Measurements from ENCODE around the gene ANKHD1.
"Not testable (repeated sequence)": the region's sequence is repeated elsewhere in the genome, so short reads cannot be mapped to it uniquely, and the experiment has no call there.

The ANKHD1 gene

DNA sequence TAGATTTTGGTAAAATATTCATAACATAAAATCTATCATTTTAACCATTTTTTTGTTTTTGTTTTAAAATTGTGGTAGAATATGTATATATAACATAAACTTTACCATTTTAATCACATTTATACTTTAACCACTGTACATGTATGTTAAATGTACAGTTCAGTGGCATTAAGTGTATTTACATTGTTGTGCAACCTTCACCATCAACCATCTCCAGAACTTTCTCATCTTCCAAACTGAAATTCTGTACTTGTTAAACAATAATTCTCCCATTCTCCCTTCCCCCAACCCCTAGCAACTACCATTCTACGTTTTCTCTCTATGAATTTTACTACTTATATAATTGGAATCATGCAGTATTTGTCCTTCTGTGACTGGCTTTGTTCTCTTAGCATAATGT lies 11.6 kb downstream of the ANKHD1 start:
- Histone ChIP-seq H3K9ac (ENCODE audit: low read depth, low read length) (no peak overlapping the region), H3K4me1 (ENCODE audit: control insufficient read depth, insufficient read depth, low read length) (no peaks in the 10 kb centered on the region), H3K4me3 (ENCODE audit: low read length) (no peak overlapping the region), H3K27me3 (ENCODE audit: control insufficient read depth, insufficient read depth, low read length) (no peaks in the 10 kb centered on the region), H3K4me2 (ENCODE audit: low read length) (no peak overlapping the region), H3K36me3 (ENCODE audit: insufficient read depth, low read length) (no peaks in the 10 kb centered on the region), H3K9me3 (replicated peaks; ENCODE audit: low read length) (no peaks in the 10 kb centered on the region)

DNA sequence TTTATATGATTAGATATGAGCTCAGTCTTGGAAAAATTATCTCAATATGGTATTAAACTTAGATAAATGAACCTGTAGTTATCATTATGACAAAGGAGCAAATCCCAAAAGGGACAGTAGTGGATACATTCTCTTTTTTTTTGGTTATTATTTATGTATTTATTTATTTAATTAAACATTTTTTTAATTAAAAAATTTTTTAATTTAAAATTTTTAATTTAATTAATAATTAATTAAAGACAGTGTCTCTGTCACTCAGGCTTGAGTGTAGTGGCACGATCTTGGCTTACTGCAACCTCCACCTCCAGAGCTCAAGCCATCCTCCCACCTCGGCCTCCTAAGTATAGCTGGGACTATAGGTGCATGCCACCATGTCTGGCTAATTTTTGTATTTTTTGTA lies 15.6 kb downstream of the ANKHD1 start:
- H3K4me2 ChIP-seq (ENCODE audit: low read length): no peak overlapping the region

GRCh38 chr5:140418862-140419520 lies 17.4 kb downstream of the ANKHD1 start:
- H3K36me3 ChIP-seq (ENCODE audit: insufficient read depth, low read length): no peaks in the 10 kb centered on the region
- H3K9me3 ChIP-seq (replicated peaks; ENCODE audit: low read length): no peaks in the 10 kb centered on the region
- no peaks in the 10 kb centered on the region for H3K4me1 ChIP-seq (ENCODE audit: control insufficient read depth, insufficient read depth, low read length)
- no peak overlapping the region for H3K9ac ChIP-seq (ENCODE audit: low read depth, low read length)
- no peak overlapping the region for H3K4me3 ChIP-seq (ENCODE audit: low read length)
- no peaks in the 10 kb centered on the region for H3K27me3 ChIP-seq (ENCODE audit: control insufficient read depth, insufficient read depth, low read length)
- no peak overlapping the region for H3K4me2 ChIP-seq (ENCODE audit: low read length)

More for the DNA sequence above, 15.6 kb downstream of the ANKHD1 start:
- Histone ChIP-seq H3K27me3 (ENCODE audit: control insufficient read depth, insufficient read depth, low read length) (no peaks in the 10 kb centered on the region), H3K36me3 (ENCODE audit: insufficient read depth, low read length) (no peaks in the 10 kb centered on the region), H3K4me3 (ENCODE audit: low read length) (no peak overlapping the region), H3K9ac (ENCODE audit: low read depth, low read length) (no peak overlapping the region), H3K4me1 (ENCODE audit: control insufficient read depth, insufficient read depth, low read length) (no peaks in the 10 kb centered on the region), H3K9me3 (replicated peaks; ENCODE audit: low read length) (no peaks in the 10 kb centered on the region)

DNA sequence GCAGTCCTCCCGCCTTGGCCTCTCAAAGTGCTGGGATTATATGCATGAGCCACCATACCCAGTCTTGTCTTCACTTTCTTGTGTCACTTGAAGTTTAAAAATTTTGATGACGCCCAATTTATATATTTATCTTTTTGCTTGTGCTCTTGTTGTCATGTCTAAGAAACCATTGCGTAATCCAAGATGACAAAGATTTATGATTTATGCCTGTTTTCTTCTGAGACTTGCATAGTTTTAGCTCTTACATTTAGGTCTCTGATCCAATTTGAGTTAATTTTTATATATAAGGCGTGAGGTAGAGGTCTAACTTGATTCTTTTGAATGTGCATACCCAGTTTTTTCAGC lies 18.6 kb downstream of the ANKHD1 start:
- no peaks in the 10 kb centered on the region for H3K4me1 ChIP-seq (ENCODE audit: control insufficient read depth, insufficient read depth, low read length)
- no peaks in the 10 kb centered on the region for H3K9me3 ChIP-seq (replicated peaks; ENCODE audit: low read length)
- no peak overlapping the region for H3K4me3 ChIP-seq (ENCODE audit: low read length)
- no peaks in the 10 kb centered on the region for H3K36me3 ChIP-seq (ENCODE audit: insufficient read depth, low read length)
- H3K4me2 ChIP-seq (ENCODE audit: low read length): no peak overlapping the region
- no peaks in the 10 kb centered on the region for H3K27me3 ChIP-seq (ENCODE audit: control insufficient read depth, insufficient read depth, low read length)
- H3K9ac ChIP-seq (ENCODE audit: low read depth, low read length): no peak overlapping the region

- Histone ChIP-seq H3K9me3 (replicated peaks; ENCODE audit: low read length) (no peaks in the 10 kb centered on the region), H3K36me3 (ENCODE audit: insufficient read depth, low read length) (no peaks in the 10 kb centered on the region), H3K4me3 (ENCODE audit: low read length) (no peak overlapping the region), H3K4me2 (ENCODE audit: low read length) (no peak overlapping the region), H3K27me3 (ENCODE audit: control insufficient read depth, insufficient read depth, low read length) (no peaks in the 10 kb centered on the region), H3K4me1 (ENCODE audit: control insufficient read depth, insufficient read depth, low read length) (no peaks in the 10 kb centered on the region), H3K9ac (ENCODE audit: low read depth, low read length) (no peak overlapping the region)
Observed at GRCh38 chr5:140420665-140421361, 19.2 kb downstream of the ANKHD1 start.

DNA sequence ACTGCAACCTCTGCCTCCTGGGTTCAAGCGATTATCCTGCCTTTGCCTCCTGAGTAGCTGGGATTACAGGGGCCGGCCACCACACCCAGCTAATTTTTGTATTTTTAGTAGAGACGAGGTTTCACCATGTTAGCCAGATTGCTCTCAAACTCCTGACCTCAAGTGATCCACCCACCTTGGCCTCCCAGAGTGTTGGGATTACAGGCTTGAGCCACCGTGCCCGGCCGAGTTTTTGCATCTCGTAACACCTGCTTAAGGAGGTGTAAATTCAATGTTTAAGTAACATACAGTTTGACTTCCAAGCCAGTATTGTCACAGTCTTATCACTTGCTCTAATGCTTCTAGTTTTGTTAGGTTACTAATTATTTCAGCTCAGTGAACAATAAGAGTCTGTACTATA lies 19.7 kb downstream of the ANKHD1 start:
- not testable (repeated sequence) for H3K4me2 ChIP-seq (ENCODE audit: low read length); H3K4me3 ChIP-seq (ENCODE audit: low read length); H3K27me3 ChIP-seq (ENCODE audit: control insufficient read depth, insufficient read depth, low read length); H3K9me3 ChIP-seq (replicated peaks; ENCODE audit: low read length); H3K4me1 ChIP-seq (ENCODE audit: control insufficient read depth, insufficient read depth, low read length); H3K36me3 ChIP-seq (ENCODE audit: insufficient read depth, low read length); H3K9ac ChIP-seq (ENCODE audit: low read depth, low read length)

DNA sequence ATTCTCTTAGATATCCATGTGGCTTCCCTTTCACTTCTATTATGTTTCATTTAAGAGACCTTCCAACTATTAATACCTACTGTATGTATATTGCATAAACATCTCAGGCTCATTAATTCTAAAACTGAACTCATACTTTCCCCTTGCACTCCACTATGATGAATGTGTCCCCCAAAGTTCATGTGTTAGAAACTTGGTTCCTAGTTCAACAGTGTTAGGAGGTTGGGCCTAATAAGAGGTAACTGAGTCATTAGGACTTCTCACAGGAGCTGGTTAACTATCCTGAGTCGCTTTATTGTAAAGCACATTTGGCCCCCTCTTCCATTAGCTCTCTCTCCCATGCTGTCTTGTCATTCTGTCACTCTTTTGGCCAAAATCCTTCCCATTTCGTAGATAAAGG lies 22.0 kb downstream of the ANKHD1 start:
- Histone ChIP-seq H3K4me1 (ENCODE audit: control insufficient read depth, insufficient read depth, low read length) (no peaks in the 10 kb centered on the region), H3K9ac (ENCODE audit: low read depth, low read length) (no peak overlapping the region), H3K4me3 (ENCODE audit: low read length) (no peak overlapping the region), H3K27me3 (ENCODE audit: control insufficient read depth, insufficient read depth, low read length) (no peaks in the 10 kb centered on the region), H3K9me3 (replicated peaks; ENCODE audit: low read length) (no peaks in the 10 kb centered on the region), H3K36me3 (ENCODE audit: insufficient read depth, low read length) (no peaks in the 10 kb centered on the region), H3K4me2 (ENCODE audit: low read length) (no peak overlapping the region)

DNA sequence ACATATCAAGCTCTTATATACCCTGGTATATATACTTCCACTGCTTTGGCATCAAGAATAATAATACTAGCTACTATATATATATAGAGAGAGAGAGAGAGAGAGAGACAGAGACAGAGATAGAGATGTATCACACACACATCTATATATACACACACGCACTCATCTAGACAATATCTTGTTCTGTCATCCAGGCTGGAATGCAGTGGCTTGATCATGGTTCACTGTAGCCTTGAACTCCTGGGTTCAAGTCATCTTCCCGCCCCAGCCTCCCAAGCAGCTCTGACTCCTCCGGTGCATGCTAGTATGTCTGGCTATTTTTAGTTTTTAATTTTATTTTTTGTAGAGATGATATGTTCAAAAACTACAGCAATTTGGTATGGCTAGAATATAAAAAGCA lies 22.5 kb downstream of the ANKHD1 start:
- H3K9me3 ChIP-seq (replicated peaks; ENCODE audit: low read length): no peaks in the 10 kb centered on the region
- no peaks in the 10 kb centered on the region for H3K36me3 ChIP-seq (ENCODE audit: insufficient read depth, low read length)
- H3K9ac ChIP-seq (ENCODE audit: low read depth, low read length): no peak overlapping the region
- H3K27me3 ChIP-seq (ENCODE audit: control insufficient read depth, insufficient read depth, low read length): no peaks in the 10 kb centered on the region
- H3K4me1 ChIP-seq (ENCODE audit: control insufficient read depth, insufficient read depth, low read length): no peaks in the 10 kb centered on the region
- H3K4me3 ChIP-seq (ENCODE audit: low read length): no peak overlapping the region
- no peak overlapping the region for H3K4me2 ChIP-seq (ENCODE audit: low read length)

- H3K4me3 ChIP-seq (ENCODE audit: low read length); H3K4me1 ChIP-seq (ENCODE audit: control insufficient read depth, insufficient read depth, low read length); H3K9me3 ChIP-seq (replicated peaks; ENCODE audit: low read length); H3K36me3 ChIP-seq (ENCODE audit: insufficient read depth, low read length); H3K4me2 ChIP-seq (ENCODE audit: low read length); H3K9ac ChIP-seq (ENCODE audit: low read depth, low read length); H3K27me3 ChIP-seq (ENCODE audit: control insufficient read depth, insufficient read depth, low read length): not testable (repeated sequence)
Observed at GRCh38 chr5:140427726-140428125, 26.1 kb downstream of the ANKHD1 start.

DNA sequence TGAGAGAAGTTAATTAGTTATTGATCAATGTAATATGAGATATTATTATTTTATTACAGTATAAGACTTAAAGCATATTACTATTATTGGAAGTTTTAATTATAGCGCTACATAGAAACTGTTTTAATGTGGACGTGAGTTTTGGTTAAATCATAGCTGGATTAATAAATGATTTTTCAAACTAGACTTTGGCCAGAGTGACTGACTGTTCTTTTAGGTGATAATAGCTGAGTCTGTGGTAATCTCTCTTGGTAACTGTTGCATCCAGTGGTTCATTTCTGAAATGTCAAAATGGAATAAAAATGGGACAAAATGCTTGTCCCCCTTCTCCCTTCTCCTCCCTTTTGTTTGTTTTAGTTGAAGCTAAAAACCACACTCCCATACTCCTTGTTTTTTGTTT lies 28.1 kb downstream of the ANKHD1 start:
- H3K36me3 ChIP-seq (ENCODE audit: insufficient read depth, low read length): no peaks in the 10 kb centered on the region
- H3K9ac ChIP-seq (ENCODE audit: low read depth, low read length): no peak overlapping the region
- H3K9me3 ChIP-seq (replicated peaks; ENCODE audit: low read length): no peaks in the 10 kb centered on the region
- H3K4me2 ChIP-seq (ENCODE audit: low read length): no peak overlapping the region
- no peaks in the 10 kb centered on the region for H3K27me3 ChIP-seq (ENCODE audit: control insufficient read depth, insufficient read depth, low read length)
- H3K4me1 ChIP-seq (ENCODE audit: control insufficient read depth, insufficient read depth, low read length): no peaks in the 10 kb centered on the region
- H3K4me3 ChIP-seq (ENCODE audit: low read length): no peak overlapping the region

- no peaks in the 10 kb centered on the region for H3K4me1 ChIP-seq (ENCODE audit: control insufficient read depth, insufficient read depth, low read length)
- H3K9ac ChIP-seq (ENCODE audit: low read depth, low read length): no peak overlapping the region
- no peak overlapping the region for H3K4me3 ChIP-seq (ENCODE audit: low read length)
- H3K27me3 ChIP-seq (ENCODE audit: control insufficient read depth, insufficient read depth, low read length): no peaks in the 10 kb centered on the region
- no peaks in the 10 kb centered on the region for H3K9me3 ChIP-seq (replicated peaks; ENCODE audit: low read length)
- peaks cover 2% of the 10 kb centered on the region for H3K36me3 ChIP-seq (ENCODE audit: insufficient read depth, low read length)
- H3K4me2 ChIP-seq (ENCODE audit: low read length): no peak overlapping the region
Observed at GRCh38 chr5:140432212-140432611, 30.6 kb downstream of the ANKHD1 start.

DNA sequence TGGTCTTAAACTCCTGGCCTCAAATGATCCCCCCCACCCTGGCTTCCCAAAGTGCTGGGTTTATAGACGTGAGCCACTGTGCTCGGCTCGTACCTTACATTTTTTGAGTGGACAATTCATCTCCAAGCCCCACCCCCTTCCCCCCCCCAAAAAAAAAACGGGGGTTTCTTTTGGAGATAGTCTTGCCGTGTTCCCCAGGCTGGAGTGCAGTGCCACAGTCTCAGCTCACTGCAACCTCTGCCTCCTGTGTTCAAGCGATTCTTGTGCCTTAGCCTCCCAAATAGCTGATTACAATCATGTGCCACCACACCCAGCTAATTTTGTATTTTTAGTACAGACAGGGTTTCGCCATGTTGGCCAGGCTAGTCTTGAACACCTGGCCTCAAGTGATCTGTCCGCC lies 31.3 kb downstream of the ANKHD1 start:
- no peak overlapping the region for H3K4me2 ChIP-seq (ENCODE audit: low read length)
- peaks cover 3% of the 10 kb centered on the region for H3K36me3 ChIP-seq (ENCODE audit: insufficient read depth, low read length)
- H3K27me3 ChIP-seq (ENCODE audit: control insufficient read depth, insufficient read depth, low read length): no peaks in the 10 kb centered on the region
- H3K4me1 ChIP-seq (ENCODE audit: control insufficient read depth, insufficient read depth, low read length): no peaks in the 10 kb centered on the region
- H3K9ac ChIP-seq (ENCODE audit: low read depth, low read length): no peak overlapping the region
- H3K9me3 ChIP-seq (replicated peaks; ENCODE audit: low read length): no peaks in the 10 kb centered on the region
- no peak overlapping the region for H3K4me3 ChIP-seq (ENCODE audit: low read length)

Data from skeletal muscle satellite cell (primary cell).